ENCODE results near the gene DPP6.

DNA sequence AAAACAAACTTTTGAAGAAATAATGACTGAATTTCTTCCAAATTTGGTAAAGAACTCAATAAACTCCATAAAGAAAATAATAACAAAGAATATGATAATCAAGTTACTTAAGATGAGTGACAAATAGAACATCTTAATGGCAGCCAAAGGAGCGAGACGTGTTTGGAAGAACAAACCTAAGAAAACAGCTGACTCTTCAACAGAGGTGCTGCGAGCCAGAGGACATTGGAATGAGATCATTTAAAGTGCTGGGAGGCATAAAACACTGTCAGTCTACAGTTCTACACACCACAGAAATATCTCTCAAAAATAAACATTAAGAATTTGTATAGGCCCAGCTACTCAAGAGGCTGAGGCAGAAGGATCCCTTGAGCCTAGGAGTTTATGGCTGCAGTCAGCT, 507.3 kb downstream of the DPP6 start:
- TF ChIP-seq, protein P1, sequence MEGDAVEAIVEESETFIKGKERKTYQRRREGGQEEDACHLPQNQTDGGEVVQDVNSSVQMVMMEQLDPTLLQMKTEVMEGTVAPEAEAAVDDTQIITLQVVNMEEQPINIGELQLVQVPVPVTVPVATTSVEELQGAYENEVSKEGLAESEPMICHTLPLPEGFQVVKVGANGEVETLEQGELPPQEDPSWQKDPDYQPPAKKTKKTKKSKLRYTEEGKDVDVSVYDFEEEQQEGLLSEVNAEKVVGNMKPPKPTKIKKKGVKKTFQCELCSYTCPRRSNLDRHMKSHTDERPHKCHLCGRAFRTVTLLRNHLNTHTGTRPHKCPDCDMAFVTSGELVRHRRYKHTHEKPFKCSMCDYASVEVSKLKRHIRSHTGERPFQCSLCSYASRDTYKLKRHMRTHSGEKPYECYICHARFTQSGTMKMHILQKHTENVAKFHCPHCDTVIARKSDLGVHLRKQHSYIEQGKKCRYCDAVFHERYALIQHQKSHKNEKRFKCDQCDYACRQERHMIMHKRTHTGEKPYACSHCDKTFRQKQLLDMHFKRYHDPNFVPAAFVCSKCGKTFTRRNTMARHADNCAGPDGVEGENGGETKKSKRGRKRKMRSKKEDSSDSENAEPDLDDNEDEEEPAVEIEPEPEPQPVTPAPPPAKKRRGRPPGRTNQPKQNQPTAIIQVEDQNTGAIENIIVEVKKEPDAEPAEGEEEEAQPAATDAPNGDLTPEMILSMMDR (IDR thresholded peaks at IDR 0.05; ENCODE audit: control extremely low read depth in 1 of 3, insufficient read depth in 1 of 3, low read depth in 1 of 3, low read length in 3 of 3), result no peak
- TF ChIP-seq HDAC2 (IDR thresholded peaks at IDR 0.05; ENCODE audit: borderline replicate concordance in 1 of 2, low read depth in 2 of 2, low read length in 2 of 2) (no peak), YY1 (IDR thresholded peaks at IDR 0.05; ENCODE audit: low read depth, low read length) (no peak), HDAC6 (IDR thresholded peaks at IDR 0.05; ENCODE audit: low read depth, low read length) (no peak), ASH2L (IDR thresholded peaks at IDR 0.05; ENCODE audit: low read length) (no peak), CEBPB (IDR thresholded peaks at IDR 0.05; ENCODE audit: low read depth, low read length) (no peak), SIRT6 (IDR thresholded peaks at IDR 0.05; ENCODE audit: low read length) (no peak), CHD2 (IDR thresholded peaks at IDR 0.05; ENCODE audit: low read length) (no peak), EP300 (IDR thresholded peaks at IDR 0.05; ENCODE audit: borderline replicate concordance in 1 of 2, low read depth in 2 of 2, low read length in 2 of 2) (no peak)
